SK-N-MC (cell line): ENCODE measurements around the gene CHST5.

ENCODE experiments used
- EZH2 ChIP-seq: fragments of 200-600 bp; sonication (generic); IDR thresholded peaks from one replicate; pipeline ENCODE4 v1.6.1; 2017; ENCODE audit warnings: antibody characterized with exemption
- POLR2AphosphoS5 ChIP-seq: IDR thresholded peaks from 2 replicates; pipeline ENCODE4 v1.6.1; 2012; ENCODE audit warnings: mild to moderate bottlenecking, low read depth, low read length, borderline replicate concordance

DNA sequence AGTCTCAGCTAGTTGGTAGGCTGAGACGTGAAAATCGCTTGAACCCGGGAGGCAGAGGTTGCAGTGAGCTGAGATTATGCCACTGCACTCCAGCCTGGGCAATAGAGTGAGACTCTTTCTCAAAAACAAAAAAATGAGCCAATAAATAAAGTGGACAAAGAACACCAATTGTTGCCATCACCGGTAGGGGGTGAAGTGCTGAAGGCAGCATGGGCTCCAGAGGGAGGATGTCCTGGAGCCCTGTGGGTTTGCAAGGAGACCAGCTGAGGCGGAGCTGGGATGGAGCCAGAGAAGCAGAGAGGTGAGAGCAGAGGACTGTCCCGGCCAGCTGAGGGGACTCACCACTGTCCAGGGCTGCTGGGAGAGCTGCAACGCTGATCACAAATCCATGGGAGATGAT is 54.4 kb downstream of the CHST5 start:
- TF ChIP-seq POLR2AphosphoS5 = no peak
- no peak for TF ChIP-seq EZH2
